ENCODE measurements around the gene ANTXR2.

- TF ChIP-seq JUN (CRISPR knock-in tag; IDR thresholded peaks at IDR 0.05), result no peak
- no peak for TF ChIP-seq ZNF567 (CRISPR knock-in tag; IDR thresholded peaks at IDR 0.05; ENCODE audit: borderline replicate concordance)
- no peak for TF ChIP-seq CTCF (CRISPR knock-in tag; IDR thresholded peaks at IDR 0.05)
- no peak for TF ChIP-seq FOXO4 (CRISPR knock-in tag; conservative IDR thresholded peaks at IDR 0.05)
- TF ChIP-seq POLR2AphosphoS2 (IDR thresholded peaks at IDR 0.05; ENCODE audit: low read depth, low read length), result no peak
- no peak for TF ChIP-seq ASH2L (IDR thresholded peaks at IDR 0.05; ENCODE audit: insufficient read length, low read depth, low read length)
- TF ChIP-seq MAZ (IDR thresholded peaks at IDR 0.05; ENCODE audit: borderline replicate concordance, low read depth, low read length), result no peak
- no peak for TF ChIP-seq MAZ (CRISPR knock-in tag; IDR thresholded peaks at IDR 0.05; ENCODE audit: low read depth)
- TF ChIP-seq CREB1 (IDR thresholded peaks at IDR 0.05), result no peak
- no peak for TF ChIP-seq CREB1 (CRISPR knock-in tag; IDR thresholded peaks at IDR 0.05)
- no peak for TF ChIP-seq POLR2AphosphoS5 (IDR thresholded peaks at IDR 0.05; ENCODE audit: low read depth, low read length)
- TF ChIP-seq JUND (CRISPR knock-in tag; IDR thresholded peaks at IDR 0.05), result no peak
Observed at GRCh38 chr4:80079255-80079923, 6.4 kb upstream of the ANTXR2 start.

All from HepG2 (cell line).